Measurements from ENCODE around the gene GARRE1. TPM values are rescaled to one million over a fixed set of nuclear protein-coding genes. Genes with fewer than 3 reads are reported as not detected.

GARRE1 gene
- total RNA-seq, 2 experiments from 2014 or later = 7.2 to 8.1 TPM

DNA sequence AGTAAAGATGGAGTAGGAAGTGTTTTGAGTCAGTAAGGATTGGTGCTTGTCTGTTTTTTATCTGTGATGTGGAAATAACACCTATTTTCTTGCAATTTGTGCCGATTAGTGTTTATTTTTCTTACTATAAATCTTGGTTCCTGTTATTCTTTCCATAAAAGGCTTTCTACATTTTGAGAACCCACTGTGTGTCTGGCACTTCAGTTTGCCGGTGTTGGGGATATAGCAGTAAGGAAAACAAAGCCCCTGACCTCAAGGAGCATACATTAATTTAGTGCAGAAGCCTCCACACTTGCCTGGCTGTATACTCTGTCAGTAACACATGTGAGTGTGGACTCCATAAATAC, 35.6 kb upstream of the GARRE1 start:
- peaks cover 42% of the 10 kb centered on the region for H3K4me1 Mint-ChIP-seq (ENCODE audit: low read depth)
- no peak overlapping the region for H3K4me3 Mint-ChIP-seq
- CTCF ChIA-PET = interaction anchor here (1.0 to 2.8 kb wide), 6 partner anchors 9 to 128 kb away, joined by 3 to 10 read pairs (median 6); no protein-coding TSS in a partner anchor

DNA sequence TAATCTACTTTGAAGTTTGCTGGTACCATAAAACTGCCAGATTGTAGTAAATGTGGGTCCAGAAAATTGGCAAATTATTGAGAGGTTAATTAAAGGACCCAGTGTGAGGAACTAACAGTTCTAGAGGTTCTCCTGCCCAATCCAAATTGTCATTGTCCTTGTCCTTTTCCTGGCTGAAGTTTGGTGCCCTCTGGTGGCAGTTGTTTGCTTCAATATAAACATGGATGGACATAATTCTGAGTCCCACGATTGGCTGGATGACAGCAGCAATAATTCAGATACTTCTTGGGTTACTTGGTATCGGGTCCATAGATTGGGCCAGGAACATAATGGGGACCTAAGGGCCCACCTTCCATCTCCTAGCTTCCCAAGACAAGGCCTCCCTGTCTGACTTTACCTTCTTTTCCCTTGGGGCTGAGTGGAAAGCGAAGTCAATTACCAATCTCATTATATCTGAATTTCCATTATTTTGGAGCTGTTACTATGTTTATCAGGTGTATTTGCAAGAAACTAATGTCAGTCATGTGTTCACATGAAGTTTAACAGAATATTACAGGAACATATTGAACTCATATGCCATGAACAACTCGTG, 33.8 kb upstream of the GARRE1 start:
- H3K27me3 Mint-ChIP-seq = no peaks in the 10 kb centered on the region
- H3K9me3 Mint-ChIP-seq = no peaks in the 10 kb centered on the region
- DNase-seq (peak; percentile 82), ATAC-seq (no peak)
- peaks cover 63% of the 10 kb centered on the region for H3K36me3 Mint-ChIP-seq (ENCODE audit: low read depth)
- no peak overlapping the region for H3K4me3 Mint-ChIP-seq
- CTCF ChIA-PET = interaction anchor here (0.6 to 2.8 kb wide), 14 partner anchors 10 to 140 kb away, joined by 3 to 15 read pairs (median 4); no protein-coding TSS in a partner anchor
- TF ChIP-seq, protein P1, sequence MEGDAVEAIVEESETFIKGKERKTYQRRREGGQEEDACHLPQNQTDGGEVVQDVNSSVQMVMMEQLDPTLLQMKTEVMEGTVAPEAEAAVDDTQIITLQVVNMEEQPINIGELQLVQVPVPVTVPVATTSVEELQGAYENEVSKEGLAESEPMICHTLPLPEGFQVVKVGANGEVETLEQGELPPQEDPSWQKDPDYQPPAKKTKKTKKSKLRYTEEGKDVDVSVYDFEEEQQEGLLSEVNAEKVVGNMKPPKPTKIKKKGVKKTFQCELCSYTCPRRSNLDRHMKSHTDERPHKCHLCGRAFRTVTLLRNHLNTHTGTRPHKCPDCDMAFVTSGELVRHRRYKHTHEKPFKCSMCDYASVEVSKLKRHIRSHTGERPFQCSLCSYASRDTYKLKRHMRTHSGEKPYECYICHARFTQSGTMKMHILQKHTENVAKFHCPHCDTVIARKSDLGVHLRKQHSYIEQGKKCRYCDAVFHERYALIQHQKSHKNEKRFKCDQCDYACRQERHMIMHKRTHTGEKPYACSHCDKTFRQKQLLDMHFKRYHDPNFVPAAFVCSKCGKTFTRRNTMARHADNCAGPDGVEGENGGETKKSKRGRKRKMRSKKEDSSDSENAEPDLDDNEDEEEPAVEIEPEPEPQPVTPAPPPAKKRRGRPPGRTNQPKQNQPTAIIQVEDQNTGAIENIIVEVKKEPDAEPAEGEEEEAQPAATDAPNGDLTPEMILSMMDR (IDR thresholded peaks at IDR 0.05) = peak; percentile 76
- peak overlapping the region; percentile 45 for H3K27ac Mint-ChIP-seq
- POLR2A ChIA-PET = interaction anchor here (2.2 kb wide), 1 partner anchor 12 kb away, joined by 8 read pairs; no protein-coding TSS in a partner anchor
- H3K4me1 Mint-ChIP-seq (ENCODE audit: low read depth) = peaks cover 49% of the 10 kb centered on the region
- intact Hi-C loops (cut with micrococcal nuclease) = loop anchor here (5.0 to 10.0 kb wide), 2 partner anchors 48 to 124 kb away; partner anchors contain the start of gene LSM14A

More for the DNA sequence above, 35.6 kb upstream of the GARRE1 start:
- Mint-ChIP-seq H3K9me3 (no peaks in the 10 kb centered on the region), H3K27me3 (no peaks in the 10 kb centered on the region), H3K36me3 (ENCODE audit: low read depth) (peaks cover 54% of the 10 kb centered on the region), H3K27ac (peak overlapping the region; percentile 79)
- DNase-seq = no peak
- TF ChIP-seq, protein P1 (IDR thresholded peaks at IDR 0.05) = no peak
- no peak for ATAC-seq
- intact Hi-C loops (cut with micrococcal nuclease) = no loop called here
- POLR2A ChIA-PET = interaction anchor here (1.0 kb wide), 1 partner anchor 46 kb away, joined by 3 read pairs; no protein-coding TSS in a partner anchor

DNA sequence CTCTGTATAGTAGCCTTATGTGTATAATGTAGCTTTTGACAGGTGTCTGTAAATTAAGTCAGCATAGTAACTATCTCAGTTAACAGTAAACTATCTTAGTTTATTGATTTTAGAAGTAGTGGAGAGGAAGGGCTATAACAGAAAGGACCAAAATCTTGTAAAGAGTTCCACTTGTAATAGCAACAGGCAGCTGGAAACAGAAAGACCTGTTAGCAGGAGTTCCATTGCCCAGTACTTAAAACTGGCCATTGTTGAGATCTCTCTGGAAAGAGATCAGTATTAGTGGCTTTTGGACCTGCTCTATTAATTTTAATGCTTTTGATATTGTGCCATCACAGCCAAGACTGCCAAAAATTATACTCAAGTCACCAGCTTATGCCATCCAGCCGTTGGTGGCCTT, 32.0 kb upstream of the GARRE1 start:
- Mint-ChIP-seq H3K27me3 (no peaks in the 10 kb centered on the region), H3K36me3 (ENCODE audit: low read depth) (peaks cover 66% of the 10 kb centered on the region), H3K9me3 (no peaks in the 10 kb centered on the region), H3K4me3 (no peak overlapping the region), H3K4me1 (ENCODE audit: low read depth) (peaks cover 55% of the 10 kb centered on the region), H3K27ac (no peak overlapping the region)
- ChIA-PET CTCF (interaction anchor here (0.6 to 2.1 kb wide), 8 partner anchors 9 to 444 kb away, joined by 3 to 15 read pairs (median 4); no protein-coding TSS in a partner anchor), POLR2A (interaction anchor here (1.0 to 2.2 kb wide), 2 partner anchors 10 to 21 kb away, joined by 3 to 8 read pairs; no protein-coding TSS in a partner anchor)
- intact Hi-C loops (cut with micrococcal nuclease) = loop anchor here (5.0 to 10.0 kb wide), 2 partner anchors 50 to 122 kb away; partner anchors contain the start of gene LSM14A
- DNase-seq (no peak), ATAC-seq (no peak)
- TF ChIP-seq, protein P1 (IDR thresholded peaks at IDR 0.05) = no peak

DNA sequence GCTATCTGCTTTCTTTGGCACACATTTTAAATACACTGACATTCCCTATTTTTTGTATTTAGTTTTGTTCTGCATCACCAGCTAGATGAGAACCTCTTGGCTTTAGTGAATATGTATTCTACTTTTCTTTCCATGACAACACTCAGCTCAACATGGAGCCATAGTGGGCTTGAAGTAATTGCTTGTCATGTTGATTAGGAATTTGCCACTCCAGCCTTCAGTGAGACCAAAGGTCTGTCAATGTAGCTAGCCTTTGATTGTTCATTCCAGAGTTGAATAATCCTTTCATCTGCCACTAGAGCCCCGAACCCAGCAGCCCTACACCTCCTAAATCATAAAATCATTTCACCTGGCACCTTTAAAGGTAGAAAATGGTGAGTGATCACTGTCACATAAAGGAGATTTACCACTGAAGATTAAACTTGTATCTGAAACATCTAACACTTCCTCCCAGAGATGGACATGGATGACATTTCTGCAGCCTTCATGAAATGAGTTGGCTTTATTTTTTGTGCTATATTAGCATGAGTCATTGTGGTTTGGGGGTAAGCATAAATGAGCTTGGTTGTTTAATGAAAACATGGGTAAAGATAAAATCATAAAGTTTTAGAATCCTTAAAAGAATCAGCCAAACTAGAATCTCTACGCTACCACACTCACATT, 29.2 kb upstream of the GARRE1 start:
- ATAC-seq = peak; percentile 32
- H3K9me3 Mint-ChIP-seq = no peaks in the 10 kb centered on the region
- no peak overlapping the region for H3K4me3 Mint-ChIP-seq
- no peaks in the 10 kb centered on the region for H3K27me3 Mint-ChIP-seq
- DNase-seq = no peak
- H3K4me1 Mint-ChIP-seq (ENCODE audit: low read depth) = peaks cover 37% of the 10 kb centered on the region
- CTCF ChIA-PET = interaction anchor here (0.7 to 1.3 kb wide), 6 partner anchors 9 to 121 kb away, joined by 3 read pairs; no protein-coding TSS in a partner anchor
- TF ChIP-seq, protein P1 (IDR thresholded peaks at IDR 0.05) = no peak
- peaks cover 63% of the 10 kb centered on the region for H3K36me3 Mint-ChIP-seq (ENCODE audit: low read depth)
- H3K27ac Mint-ChIP-seq = peak overlapping the region; percentile 60
- POLR2A ChIA-PET = interaction anchor here (1.1 to 2.0 kb wide), 4 partner anchors 12 to 128 kb away, joined by 3 to 6 read pairs (median 4); no protein-coding TSS in a partner anchor
- intact Hi-C loops (cut with micrococcal nuclease) = loop anchor here (5.0 to 10.0 kb wide), 2 partner anchors 53 to 120 kb away; partner anchors contain the start of gene LSM14A
